ENCODE results near the gene ADGRV1.
"Not testable (repeated sequence)": the region's sequence is repeated elsewhere in the genome, so short reads cannot be mapped to it uniquely, and the experiment has no call there.

ADGRV1 gene

DNA sequence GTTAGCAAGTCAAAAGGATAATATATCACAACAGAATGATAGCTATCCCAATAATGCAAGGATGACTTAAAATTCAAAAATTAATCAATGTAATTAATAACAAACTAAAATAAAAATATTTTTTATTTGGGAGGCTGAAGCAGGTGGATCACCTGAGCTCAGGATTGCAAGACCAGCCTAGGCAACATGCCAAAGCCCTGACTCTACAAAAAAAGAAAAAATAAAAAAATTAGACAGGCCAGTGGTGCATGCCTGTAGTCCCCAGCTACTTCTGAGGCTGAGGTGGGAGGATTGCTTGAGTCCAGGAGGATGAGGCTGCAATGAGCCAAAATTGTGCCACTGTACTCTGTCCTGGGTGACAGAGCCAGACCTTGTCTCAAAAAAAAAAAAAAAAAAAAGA, 399.3 kb downstream of the ADGRV1 start:
- no peak for DNase-seq

DNA sequence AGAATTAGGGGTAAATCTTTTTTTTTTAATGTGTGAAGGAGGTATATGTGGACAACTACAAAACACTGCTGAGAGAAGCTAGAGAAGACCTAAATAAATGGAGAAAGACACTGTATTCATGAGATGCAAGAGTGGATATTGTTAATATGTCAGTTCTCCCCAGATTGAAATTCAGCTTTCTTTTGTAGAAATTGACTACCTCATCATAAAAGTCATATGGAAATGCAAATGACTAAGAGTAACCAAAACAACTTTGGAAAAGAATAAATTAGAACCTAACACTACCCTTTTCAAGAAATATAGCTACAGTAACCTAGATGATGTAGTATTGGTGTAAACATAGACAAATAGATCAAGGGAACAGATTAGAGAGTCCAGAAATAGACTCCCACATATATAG, 400.7 kb downstream of the ADGRV1 start:
- no peak for DNase-seq

DNA sequence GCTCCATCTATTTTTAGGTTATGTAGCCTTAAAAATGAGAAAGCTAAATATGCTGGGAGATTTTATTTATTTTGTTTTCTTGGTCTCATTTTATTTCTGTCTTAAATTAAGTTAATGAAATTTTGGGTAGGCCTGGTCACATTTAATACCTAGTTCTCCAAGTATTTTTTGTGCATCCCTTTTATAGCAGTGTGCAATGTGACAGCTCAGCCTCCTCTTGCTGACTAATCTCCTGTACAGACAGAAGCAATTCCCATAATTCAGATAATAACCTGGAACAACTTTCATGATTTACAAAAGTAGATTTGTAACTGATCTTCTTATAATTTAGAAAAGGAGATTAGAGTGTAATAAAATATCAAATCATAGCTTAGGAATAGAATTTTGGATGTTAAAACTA, 403.9 kb downstream of the ADGRV1 start:
- no peak for DNase-seq

DNA sequence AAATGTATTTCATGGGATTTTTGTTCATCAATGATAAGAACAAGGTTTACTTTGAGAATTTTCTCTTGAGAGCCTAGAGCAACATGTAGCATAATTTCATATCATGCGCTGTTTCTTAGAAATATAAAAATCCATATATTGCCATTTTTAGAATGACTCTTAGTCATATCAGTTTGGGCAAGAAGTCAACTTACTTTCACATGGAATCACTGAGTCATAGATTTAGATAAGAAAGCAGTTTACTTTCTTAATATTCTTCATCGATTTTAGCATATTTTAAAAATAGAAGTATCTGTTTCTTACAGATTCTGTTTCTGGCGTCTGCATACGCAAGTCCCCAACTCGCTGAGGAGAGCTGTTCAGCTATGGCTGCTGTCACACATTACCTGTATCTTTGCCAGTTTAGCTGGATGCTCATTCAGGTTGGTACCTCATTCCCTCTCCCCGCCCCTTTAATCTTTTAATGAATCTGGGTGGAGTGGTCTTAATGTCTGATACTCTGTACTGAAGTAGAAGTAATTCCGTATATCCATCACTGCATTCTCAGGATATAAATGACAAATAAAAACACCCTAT, 406.6 kb downstream of the ADGRV1 start:
- no peak for DNase-seq

DNA sequence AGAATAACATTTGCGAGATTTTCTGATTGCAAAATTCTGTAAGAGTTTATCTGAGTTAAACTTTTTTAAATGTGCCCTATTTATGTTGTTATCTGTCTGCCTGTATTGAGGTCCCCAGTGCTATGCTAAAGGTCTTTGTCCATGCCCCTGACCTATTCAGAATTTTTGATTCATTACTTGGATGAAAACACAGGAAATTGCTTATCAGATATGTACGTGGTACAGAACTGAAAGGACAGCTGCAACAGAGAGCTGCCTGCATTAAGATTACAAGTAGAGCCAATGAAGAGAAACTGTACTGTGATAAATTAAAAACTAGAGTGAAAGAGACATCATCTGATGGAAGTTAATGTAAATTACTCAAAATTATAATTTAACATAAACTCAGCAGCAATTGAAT, 408.8 kb downstream of the ADGRV1 start:
- no peak for DNase-seq

DNA sequence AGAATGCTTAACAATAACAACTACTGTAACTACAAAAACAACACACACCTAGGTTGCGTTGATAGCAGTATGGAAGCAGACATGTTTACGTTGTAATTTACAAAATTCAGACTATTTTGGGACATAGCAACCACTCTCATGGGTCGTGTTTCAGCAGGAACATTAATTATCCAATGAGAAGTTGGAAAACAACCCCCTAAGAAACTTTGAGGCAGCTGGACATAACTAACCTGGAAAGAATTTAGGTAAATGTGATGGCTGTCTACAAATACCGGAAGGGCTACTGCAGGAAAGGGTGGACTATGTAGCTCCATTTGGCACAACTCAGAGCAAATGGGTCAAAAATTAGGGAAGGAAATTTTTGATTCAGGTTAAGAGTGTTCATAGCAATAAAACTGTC, 409.3 kb downstream of the ADGRV1 start:
- no peak for DNase-seq

DNA sequence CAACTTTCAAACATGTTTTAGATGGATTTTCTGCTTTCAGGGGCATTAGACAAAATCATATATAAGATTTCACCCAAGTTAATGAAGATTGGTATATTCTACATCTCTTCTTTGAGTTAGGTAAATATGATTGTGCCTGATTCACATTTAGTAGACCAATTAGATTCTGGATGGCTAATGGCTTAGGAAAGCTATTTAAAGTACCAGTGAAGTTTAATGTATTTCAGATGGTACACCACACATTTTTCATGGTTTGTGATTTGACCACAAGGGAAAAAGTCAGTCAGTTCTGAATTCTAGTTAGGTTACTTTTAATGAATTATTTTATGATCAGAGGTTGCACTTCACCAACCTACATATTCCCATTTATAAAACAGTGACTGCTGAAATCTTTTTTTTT, 409.7 kb downstream of the ADGRV1 start:
- DNase-seq, result no peak

DNA sequence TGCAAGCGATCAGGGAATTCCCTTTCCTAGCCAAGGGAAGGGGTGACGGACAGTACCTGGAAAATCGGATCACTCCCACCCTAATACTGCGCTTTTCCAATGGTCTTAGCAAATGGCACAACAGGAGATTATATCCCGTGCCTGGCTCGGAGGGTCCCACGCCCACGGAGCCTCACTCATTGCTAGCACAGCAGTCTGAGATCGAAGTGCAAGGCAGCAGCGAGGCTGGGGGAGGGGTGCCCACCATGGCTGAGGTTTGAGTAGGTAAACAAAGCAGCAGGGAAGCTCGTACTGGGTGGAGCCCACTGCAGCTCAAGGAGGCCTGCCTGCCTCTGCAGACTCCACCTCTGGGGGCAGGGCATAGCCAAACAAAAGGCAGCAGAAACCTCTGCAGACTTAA, 411.3 kb downstream of the ADGRV1 start:
- not testable (repeated sequence) for DNase-seq

DNA sequence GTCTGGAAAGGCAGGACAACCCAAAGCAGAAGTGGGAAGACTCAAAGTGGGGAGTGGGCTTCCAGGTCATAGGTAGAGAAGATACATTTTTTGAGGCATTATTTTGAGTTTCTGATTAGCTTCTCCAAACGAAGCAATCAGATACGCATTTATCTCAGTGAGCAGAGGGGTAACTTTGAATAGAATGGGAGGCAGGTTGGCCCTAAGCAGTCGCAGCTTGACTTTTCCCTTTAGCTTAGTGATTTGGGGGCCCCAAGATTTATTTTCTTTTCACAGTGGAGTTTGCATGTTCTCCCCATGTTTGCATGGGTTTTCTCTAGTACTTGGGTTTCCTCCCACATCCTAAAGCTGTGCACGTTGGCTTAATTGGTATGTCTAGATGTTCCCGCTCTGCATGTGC, 422.6 kb downstream of the ADGRV1 start:
- DNase-seq, result no peak

DNA sequence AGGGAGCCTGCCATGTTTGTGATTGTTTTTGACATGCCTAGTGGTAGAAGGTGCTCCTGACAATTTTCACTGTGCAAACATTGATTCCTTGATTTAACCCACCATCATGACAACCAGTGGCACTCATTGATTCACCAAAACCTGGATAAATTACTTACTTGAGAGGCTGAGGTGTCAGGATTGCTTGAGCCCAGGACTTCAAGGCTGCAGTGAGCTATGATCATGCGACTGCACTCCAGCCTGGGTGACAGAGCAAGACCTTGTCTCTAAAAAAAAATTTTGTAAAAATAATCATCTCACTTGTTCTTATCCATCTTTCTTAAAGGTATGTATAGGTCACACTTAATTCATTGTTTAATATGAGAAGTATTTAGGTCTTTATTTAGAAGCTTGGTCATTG, 423.2 kb downstream of the ADGRV1 start:
- DNase-seq, result no peak

DNA sequence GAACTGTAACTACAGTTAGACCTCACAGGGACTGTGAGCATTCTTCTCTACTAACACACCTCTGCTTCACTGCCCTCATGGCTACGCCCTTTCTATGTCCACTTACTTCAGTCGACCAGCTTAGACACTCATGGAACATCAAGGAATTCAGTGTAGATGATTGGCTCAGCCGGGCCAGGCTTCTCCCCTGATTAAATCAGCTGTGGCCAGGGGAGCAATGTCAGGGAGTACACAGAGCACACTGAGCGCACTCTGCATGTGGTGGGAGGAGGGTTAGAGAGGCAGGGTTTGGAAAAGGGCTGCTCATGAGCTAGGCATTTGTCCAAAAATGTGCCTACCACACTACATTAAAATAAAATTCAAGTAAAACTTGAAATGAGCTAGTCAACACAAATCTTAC, 424.0 kb downstream of the ADGRV1 start:
- no peak for DNase-seq

DNA sequence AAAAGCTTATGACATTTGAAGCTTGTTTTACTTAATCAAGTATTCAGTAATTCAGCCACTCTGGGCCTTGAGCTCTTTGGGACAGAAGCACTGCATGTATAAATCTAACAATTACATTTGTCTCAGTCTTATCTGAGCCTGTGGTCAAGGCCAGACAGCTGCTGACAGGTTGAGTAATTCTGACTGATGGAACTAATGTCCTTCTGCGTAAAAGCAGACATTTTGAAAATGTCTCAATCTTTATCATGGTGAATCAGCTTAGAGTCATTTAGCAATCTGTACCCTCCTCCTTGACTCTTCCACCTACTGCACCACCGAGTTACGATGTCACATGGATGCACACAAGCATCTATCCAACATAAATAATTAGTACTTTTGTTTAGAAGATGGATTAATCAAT, 424.6 kb downstream of the ADGRV1 start:
- no peak for DNase-seq

DNA sequence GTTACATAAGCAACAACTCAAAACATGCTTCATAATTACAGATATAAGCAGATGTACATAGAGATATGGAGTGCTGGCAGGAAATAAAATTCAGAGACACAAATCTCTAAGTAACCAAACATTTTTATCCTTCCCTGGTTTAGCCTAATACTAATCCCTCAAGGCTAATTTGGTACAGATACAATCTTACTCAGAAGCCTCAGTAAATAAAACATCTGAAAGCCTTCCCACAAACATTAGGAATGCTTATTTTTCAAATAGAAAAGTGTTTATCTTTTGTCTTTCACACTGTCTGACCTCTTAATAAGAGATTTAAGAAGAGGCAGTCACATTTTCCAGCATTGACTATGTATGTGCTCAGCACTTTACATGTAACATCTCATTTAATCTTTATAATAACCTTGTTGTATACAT, 425.1 kb downstream of the ADGRV1 start:
- no peak for DNase-seq

DNA sequence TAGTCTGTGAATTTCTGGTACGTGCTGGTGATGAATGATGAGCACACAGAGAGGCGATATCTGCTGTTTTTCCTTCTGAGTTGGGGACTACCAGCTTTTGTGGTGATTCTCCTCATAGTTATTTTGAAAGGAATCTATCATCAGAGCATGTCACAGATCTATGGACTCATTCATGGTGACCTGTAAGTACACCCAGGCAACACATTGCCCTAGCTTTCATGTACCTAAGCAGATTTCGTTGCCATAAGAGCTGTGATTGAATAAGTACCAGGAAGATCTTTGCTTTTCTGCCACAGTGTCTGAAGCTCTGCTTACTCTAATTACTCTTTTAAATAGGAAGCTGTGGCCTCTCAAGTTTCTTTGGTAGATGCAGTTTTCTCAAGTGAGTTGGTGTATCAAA, 426.7 kb downstream of the ADGRV1 start:
- DNase-seq, result no peak

DNA sequence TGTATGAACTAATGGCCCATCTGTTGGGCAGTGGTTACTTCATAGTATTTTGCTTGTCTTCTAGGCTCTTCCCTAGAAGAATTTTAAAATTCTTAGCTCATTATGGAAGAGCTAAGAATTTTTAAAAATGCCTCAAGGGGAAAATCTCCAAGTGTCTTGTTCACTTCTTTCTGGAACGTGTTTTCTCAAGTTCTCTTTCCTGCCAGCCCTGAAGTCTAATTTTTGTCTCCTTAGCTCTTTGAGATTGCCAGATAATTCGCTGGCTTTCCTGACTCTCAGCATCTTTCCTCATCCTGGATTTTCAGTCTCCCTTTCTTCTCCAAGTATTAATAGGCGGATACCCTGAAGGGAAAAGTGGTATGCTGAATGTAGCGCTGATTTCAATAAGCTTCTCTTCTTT, 429.1 kb downstream of the ADGRV1 start:
- DNase-seq, result no peak

DNA sequence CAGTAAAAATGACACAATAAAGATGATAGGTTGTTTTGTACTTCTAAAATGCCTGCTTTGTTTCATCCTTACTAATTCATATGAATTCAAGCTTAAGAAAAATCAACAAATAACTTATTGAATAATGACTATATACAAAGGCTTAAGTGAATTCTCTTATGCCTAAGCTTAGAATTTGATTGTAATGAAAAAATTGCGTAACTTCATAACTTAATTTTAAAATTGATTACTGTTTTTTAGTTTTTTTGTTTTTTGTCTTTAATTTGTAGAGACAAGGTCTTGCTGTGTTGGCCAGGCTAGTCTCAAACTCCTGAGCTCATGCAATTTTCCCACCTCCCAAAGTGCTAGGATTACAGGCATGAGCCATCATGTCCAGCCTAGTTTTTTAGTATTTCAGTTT, 432.6 kb downstream of the ADGRV1 start:
- no peak for DNase-seq

DNA sequence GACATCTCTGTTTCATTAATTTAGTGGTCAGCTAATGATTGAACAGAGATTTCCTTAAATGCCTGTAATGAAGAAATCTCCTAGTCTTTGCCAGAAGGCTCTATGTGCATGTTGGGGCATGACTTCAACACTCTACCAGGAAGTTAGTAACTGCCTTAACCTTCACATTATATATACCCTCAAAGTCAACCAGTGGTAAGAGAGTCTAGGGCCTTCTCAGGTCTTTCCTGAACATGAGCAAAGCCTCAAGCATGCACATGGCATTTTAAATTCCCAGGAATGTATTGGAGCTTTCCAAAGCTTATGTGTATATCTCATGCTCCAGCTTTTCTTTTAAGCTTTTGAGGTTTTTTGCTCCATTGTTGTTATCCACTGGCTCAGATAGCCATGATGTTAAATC, 436.2 kb downstream of the ADGRV1 start:
- DNase-seq, result no peak

DNA sequence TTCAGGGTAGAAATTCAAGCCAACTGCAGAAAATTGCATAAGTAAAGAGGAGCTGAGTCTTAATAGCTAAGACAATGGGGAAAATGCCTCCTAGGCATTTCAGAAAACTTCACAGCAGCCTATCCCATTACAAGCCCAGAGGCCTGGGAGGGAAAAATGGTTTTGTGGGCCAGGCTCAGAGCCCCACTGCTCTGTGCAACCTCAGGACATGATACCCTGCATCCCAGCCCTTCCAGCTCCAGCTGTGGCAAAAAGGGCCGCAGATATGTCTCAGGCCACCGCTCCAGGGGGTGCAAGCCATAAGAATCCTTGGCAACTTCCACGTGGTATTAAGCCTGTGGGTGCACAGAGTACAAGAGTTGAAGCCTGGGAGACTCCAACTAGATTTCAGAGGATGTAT, 437.5 kb downstream of the ADGRV1 start:
- DNase-seq, result no peak

DNA sequence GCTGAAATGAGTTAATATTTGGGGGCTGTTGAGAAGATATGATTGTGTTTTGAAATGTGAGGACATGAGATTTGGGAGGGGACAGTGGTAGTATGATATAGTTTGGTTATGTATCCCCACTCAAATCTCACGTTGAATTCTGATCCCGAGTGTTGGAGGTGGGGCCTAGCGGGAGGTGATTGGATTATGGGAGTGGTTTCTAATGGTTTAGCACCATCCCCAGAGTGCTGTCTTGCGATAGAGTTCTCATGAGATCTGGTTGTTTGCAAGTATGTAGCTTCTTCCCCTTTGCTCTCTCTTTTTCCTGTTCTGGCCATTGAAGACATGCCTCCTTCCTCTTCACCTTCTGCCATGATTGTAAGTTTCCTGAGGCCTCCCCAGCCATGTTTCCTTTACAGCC, 438.5 kb downstream of the ADGRV1 start:
- DNase-seq, result no peak

DNA sequence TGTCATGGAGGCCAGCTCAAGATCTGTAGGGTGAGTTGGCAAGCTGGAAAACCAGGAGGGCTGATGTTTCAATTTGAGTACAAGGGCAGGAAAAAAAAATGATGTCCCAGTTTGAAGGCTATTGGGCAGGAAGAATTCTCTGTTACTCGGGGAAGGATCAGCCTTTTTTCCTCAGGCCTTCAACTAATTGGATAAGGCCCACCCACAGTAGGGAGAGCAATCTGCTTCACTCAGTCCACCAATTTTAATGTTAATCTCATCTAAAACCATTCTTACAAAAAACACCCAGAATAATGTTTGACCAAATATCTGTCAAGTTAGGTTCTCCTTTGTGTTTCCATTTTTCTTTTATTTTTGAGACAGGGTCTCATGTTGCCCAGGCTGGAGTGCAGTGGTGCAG, 442.1 kb downstream of the ADGRV1 start:
- DNase-seq, result no peak

DNA sequence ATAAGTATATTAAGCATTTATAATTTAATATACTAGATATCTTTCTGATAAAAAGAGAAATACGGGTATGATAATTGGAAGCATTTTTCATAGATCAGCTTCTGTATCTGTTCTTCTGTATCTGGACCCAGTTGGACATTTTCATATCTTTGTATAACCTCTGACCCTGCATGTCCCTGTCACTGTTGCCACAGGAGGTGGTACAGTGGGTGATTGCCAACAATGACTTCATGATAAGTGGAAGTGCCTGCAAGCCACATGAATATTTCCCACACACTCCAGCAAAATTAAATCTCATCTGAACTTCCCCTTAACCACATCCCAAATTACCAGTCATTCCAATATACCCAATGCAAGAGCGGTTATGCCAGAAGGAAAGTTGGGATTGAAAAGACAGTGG, 448.1 kb downstream of the ADGRV1 start:
- no peak for DNase-seq

DNA sequence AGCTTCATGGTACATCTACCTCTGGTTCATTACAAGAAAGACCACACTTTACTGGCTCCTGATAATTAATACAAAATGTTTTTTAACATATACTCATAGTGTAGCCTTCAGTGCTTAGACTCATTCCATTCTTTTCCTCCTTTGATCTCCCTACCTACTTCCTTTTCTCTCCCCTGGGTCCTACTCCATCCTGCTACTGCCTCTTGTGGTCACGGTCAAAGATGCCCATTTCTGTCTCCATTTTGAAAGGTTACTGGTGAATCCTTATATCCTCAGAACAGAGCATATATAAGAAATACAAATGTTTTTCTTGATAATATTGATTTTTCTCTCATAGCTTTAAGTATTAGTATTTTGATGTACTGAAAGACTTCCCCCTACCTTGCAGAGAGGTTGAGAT, 448.7 kb downstream of the ADGRV1 start:
- DNase-seq, result no peak

DNA sequence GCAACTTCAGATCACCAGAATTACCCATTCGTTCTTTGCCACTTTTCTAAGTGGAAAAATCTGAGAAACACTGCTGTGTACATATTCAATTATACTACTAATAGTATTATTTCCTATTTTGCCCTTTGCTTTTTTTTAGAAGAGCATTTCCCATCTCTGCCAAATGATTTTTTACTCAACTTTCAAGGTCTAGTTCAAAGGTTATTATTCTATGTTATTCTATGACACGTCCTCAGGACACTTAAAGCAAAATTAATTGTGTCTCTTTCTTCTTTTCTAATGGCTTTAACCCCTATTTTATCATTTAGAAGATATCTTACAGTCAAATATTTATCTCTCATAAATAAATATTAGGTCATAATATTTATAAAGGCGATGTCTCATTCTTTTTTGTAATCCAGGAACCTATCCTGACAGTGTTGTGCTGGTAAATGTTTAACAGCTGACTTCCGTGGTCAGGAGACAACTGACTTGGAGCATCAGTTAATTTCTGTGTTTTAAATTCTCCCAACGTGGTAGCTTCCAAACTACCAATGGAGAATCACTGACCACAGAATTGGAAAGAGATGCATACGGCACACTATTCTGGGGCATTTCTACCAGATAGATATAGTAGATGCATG, 449.3 kb downstream of the ADGRV1 start:
- no peak for DNase-seq

DNA sequence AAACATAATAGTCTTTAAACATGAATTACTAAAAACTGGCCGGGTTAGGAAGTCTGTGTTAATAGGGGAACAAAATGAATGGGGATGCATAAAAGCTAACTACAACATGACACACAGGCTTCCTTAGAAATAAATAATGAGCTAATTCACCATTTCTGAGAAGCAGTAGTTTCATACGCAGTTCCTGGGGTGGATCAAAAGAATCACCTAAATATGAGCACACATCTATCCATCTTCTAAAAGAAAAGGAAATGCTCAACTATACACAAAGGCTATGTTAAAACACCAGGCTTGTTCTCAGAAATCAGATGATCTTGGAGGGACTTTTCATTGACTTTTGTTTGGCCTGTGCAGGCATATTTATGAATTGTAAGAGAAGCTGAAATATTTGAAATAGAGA, 451.5 kb downstream of the ADGRV1 start:
- DNase-seq, result no peak

DNA sequence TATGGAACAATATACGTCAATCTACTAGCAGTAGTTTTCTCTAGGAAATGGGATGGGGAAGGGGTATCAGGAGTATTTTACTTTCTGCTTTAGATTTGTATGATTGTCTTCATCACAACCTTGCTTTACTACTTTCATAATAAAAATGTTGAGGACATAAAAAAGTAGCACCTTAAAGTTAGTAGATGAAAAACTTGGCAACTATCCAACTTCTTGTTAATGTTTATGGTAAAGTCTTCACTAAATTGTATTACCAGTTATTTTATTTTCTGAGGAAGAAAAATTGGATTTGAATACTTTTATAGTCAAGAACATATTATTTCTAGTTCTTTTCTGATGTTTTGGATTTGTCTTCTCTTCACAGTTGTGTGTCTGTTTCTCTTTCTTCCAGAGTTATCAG, 452.4 kb downstream of the ADGRV1 start:
- no peak for DNase-seq

DNA sequence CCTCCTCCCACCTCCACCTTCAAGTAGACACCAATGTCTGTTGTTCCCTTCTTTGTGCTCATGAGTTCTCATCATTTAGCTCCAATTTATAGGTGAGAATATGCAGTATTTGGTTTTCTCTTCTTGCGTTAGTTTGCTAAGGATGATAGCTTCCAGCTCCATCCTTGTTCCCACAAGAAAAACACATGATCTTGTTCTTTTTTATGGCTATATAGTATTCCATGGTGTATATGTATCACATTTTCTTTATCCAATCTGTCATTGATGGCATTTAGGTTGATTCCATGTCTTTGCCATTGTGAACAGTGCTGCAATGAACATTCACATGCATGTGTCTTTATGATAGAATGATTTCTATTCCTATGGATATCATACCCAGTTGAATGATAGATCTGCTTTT, 454.3 kb downstream of the ADGRV1 start:
- not testable (repeated sequence) for DNase-seq

Measured in SHP77 (cell line).